GM18867 (cell line): Measurements from ENCODE around the gene C1QTNF3.
"Not testable (repeated sequence)": the region's sequence is repeated elsewhere in the genome, so short reads cannot be mapped to it uniquely, and the experiment has no call there.

ENCODE experiments used
- ATAC-seq: cut with Tn5 transposase; IDR thresholded peaks from one replicate; pipeline ENCODE4 v1.9.1; 2021; ENCODE audit warnings: mild to moderate bottlenecking, moderate library complexity; ENCODE audit not compliant: unreplicated experiment

Gene C1QTNF3

GRCh38 chr5:34053133-34053532 lies 10.1 kb upstream of the C1QTNF3 start:
- ATAC-seq: no peak

GRCh38 chr5:34051374-34051980 lies 8.5 kb upstream of the C1QTNF3 start:
- no peak for ATAC-seq

GRCh38 chr5:34047774-34048572 lies 5.0 kb upstream of the C1QTNF3 start:
- no peak for ATAC-seq

- no peak for ATAC-seq
Measured at GRCh38 chr5:34047143-34047542, 4.1 kb upstream of the C1QTNF3 start.

GRCh38 chr5:34045996-34046395 lies 3.0 kb upstream of the C1QTNF3 start:
- ATAC-seq: no peak

- no peak for ATAC-seq
Measured at GRCh38 chr5:34045023-34045422, 2.0 kb upstream of the C1QTNF3 start.

- no peak for ATAC-seq
Measured at GRCh38 chr5:34042321-34042720, 692 bp downstream of the C1QTNF3 start.

- ATAC-seq: peak; percentile 41
Measured at GRCh38 chr5:34041247-34041972, 1.6 kb downstream of the C1QTNF3 start.

- ATAC-seq: no peak
Measured at GRCh38 chr5:34040472-34040871, 2.5 kb downstream of the C1QTNF3 start.

- ATAC-seq: no peak
Measured at GRCh38 chr5:34039398-34040157, 3.4 kb downstream of the C1QTNF3 start.

- no peak for ATAC-seq
Measured at GRCh38 chr5:34038838-34039237, 4.2 kb downstream of the C1QTNF3 start.

- ATAC-seq: no peak
Measured at GRCh38 chr5:34038390-34038789, 4.6 kb downstream of the C1QTNF3 start.

- no peak for ATAC-seq
Measured at GRCh38 chr5:34037726-34038125, 5.3 kb downstream of the C1QTNF3 start.

- ATAC-seq: no peak
Measured at GRCh38 chr5:34035756-34036155, 7.3 kb downstream of the C1QTNF3 start.

GRCh38 chr5:34034534-34035327 lies 8.3 kb downstream of the C1QTNF3 start:
- no peak for ATAC-seq

- ATAC-seq: no peak
Measured at GRCh38 chr5:34031966-34032365, 11.0 kb downstream of the C1QTNF3 start.

- ATAC-seq: no peak
Measured at GRCh38 chr5:34031117-34031516, 11.9 kb downstream of the C1QTNF3 start.

- not testable (repeated sequence) for ATAC-seq
Measured at GRCh38 chr5:34030585-34030984, 12.4 kb downstream of the C1QTNF3 start.

- ATAC-seq: no peak
Measured at GRCh38 chr5:34030048-34030447, 13.0 kb downstream of the C1QTNF3 start.

- ATAC-seq: no peak
Measured at GRCh38 chr5:34028349-34028748, 14.7 kb downstream of the C1QTNF3 start.
